ENCODE measurements around the gene DAO.

The DAO gene

DNA sequence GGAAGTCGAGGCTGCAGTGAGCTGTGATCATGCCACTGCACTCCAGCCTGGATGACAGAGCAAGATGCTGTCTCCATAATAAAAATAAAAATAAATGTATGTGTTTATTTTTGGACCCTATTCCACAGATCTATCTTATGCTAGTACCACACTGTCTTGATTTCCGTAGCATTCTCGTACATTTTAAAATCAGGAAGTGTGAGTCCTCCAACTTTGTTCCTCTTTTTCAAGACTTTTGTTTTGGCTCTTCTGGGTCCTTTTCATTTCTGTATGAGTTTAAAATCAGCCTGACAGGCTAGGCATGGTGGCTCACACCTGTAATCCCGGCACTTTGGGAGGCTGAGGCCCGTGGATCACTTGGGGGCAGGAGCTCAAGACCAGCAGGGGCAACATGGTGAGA, 25.8 kb downstream of the DAO start:
- TF ChIP-seq EZH2 (IDR thresholded peaks at IDR 0.05; ENCODE audit: borderline replicate concordance, low read depth, low read length, severe bottlenecking) = no peak
- TF ChIP-seq, protein P1, sequence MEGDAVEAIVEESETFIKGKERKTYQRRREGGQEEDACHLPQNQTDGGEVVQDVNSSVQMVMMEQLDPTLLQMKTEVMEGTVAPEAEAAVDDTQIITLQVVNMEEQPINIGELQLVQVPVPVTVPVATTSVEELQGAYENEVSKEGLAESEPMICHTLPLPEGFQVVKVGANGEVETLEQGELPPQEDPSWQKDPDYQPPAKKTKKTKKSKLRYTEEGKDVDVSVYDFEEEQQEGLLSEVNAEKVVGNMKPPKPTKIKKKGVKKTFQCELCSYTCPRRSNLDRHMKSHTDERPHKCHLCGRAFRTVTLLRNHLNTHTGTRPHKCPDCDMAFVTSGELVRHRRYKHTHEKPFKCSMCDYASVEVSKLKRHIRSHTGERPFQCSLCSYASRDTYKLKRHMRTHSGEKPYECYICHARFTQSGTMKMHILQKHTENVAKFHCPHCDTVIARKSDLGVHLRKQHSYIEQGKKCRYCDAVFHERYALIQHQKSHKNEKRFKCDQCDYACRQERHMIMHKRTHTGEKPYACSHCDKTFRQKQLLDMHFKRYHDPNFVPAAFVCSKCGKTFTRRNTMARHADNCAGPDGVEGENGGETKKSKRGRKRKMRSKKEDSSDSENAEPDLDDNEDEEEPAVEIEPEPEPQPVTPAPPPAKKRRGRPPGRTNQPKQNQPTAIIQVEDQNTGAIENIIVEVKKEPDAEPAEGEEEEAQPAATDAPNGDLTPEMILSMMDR (IDR thresholded peaks at IDR 0.05; ENCODE audit: borderline replicate concordance, extremely low read depth, low read length, poor library complexity, severe bottlenecking) = no peak
- peaks cover 4% of the 10 kb centered on the region for H3K27me3 ChIP-seq (ENCODE audit: insufficient read depth, low read length, poor library complexity)
- H3K36me3 ChIP-seq (ENCODE audit: insufficient read depth, low read length) = no peaks in the 10 kb centered on the region
- H3K4me1 ChIP-seq (ENCODE audit: insufficient read depth, low read length) = no peaks in the 10 kb centered on the region
- H3K4me2 ChIP-seq (ENCODE audit: insufficient read depth, low read length) = no peak overlapping the region
- H2AFZ ChIP-seq (ENCODE audit: low read depth, low read length) = no peak overlapping the region
- no peaks in the 10 kb centered on the region for H4K20me1 ChIP-seq (ENCODE audit: insufficient read depth, low read length)
- no peak overlapping the region for H3K9ac ChIP-seq (ENCODE audit: low read depth, low read length)
- no peaks in the 10 kb centered on the region for H3K79me2 ChIP-seq (ENCODE audit: insufficient read depth, low read length)
- no peak for DNase-seq
- no peak overlapping the region for H3K4me3 ChIP-seq (ENCODE audit: low read depth in 1 of 2, low read length in 2 of 2)
- H3K9me3 ChIP-seq (ENCODE audit: insufficient read depth, low read length, severe bottlenecking) = no peaks in the 10 kb centered on the region
- ATAC-seq (ENCODE audit: insufficient read depth, low read depth) = no peak
- H3K27ac ChIP-seq (ENCODE audit: low read length) = no peak overlapping the region

DNA sequence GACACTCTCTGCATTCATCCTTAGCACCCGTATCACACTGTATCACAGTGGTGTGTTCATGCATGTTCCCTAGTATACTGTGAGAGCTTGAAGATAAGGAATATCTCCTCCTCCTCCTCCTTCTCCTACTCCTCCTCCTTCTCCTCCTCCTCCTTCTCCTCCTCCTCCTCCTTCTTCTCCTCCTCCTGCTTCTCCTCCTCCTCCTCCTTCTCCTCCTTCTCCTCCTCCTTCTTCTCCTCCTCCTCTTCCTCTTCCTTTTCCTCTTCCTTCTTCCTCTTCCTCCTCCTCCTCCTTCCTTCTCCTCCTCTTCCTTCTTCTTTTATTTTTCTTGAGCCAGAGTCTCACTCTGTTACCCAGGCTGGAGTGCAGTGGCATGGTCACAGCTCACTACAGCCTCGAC, 27.1 kb downstream of the DAO start:
- Histone ChIP-seq H3K4me3 (ENCODE audit: low read depth in 1 of 2, low read length in 2 of 2) (no peak overlapping the region), H3K36me3 (ENCODE audit: insufficient read depth, low read length) (no peaks in the 10 kb centered on the region), H4K20me1 (ENCODE audit: insufficient read depth, low read length) (no peaks in the 10 kb centered on the region), H3K4me2 (ENCODE audit: insufficient read depth, low read length) (no peak overlapping the region), H3K4me1 (ENCODE audit: insufficient read depth, low read length) (no peaks in the 10 kb centered on the region), H3K9me3 (ENCODE audit: insufficient read depth, low read length, severe bottlenecking) (no peaks in the 10 kb centered on the region), H2AFZ (ENCODE audit: low read depth, low read length) (no peak overlapping the region), H3K9ac (ENCODE audit: low read depth, low read length) (no peak overlapping the region), H3K27ac (ENCODE audit: low read length) (no peak overlapping the region), H3K79me2 (ENCODE audit: insufficient read depth, low read length) (no peaks in the 10 kb centered on the region), H3K27me3 (ENCODE audit: insufficient read depth, low read length, poor library complexity) (peaks cover 4% of the 10 kb centered on the region)
- DNase-seq (no peak), ATAC-seq (ENCODE audit: insufficient read depth, low read depth) (no peak)
- no peak for TF ChIP-seq EZH2 (IDR thresholded peaks at IDR 0.05; ENCODE audit: borderline replicate concordance, low read depth, low read length, severe bottlenecking)
- TF ChIP-seq, protein P1 (IDR thresholded peaks at IDR 0.05; ENCODE audit: borderline replicate concordance, extremely low read depth, low read length, poor library complexity, severe bottlenecking) = no peak

- no peak overlapping the region for H3K4me3 ChIP-seq (ENCODE audit: low read depth in 1 of 2, low read length in 2 of 2)
- no peak overlapping the region for H3K4me2 ChIP-seq (ENCODE audit: insufficient read depth, low read length)
- DNase-seq (no peak), ATAC-seq (ENCODE audit: insufficient read depth, low read depth) (no peak)
- H4K20me1 ChIP-seq (ENCODE audit: insufficient read depth, low read length) = no peaks in the 10 kb centered on the region
- no peaks in the 10 kb centered on the region for H3K4me1 ChIP-seq (ENCODE audit: insufficient read depth, low read length)
- H3K36me3 ChIP-seq (ENCODE audit: insufficient read depth, low read length) = no peaks in the 10 kb centered on the region
- H3K27ac ChIP-seq (ENCODE audit: low read length) = no peak overlapping the region
- H3K79me2 ChIP-seq (ENCODE audit: insufficient read depth, low read length) = no peaks in the 10 kb centered on the region
- no peak overlapping the region for H2AFZ ChIP-seq (ENCODE audit: low read depth, low read length)
- no peaks in the 10 kb centered on the region for H3K9me3 ChIP-seq (ENCODE audit: insufficient read depth, low read length, severe bottlenecking)
- no peak overlapping the region for H3K9ac ChIP-seq (ENCODE audit: low read depth, low read length)
- no peak for TF ChIP-seq EZH2 (IDR thresholded peaks at IDR 0.05; ENCODE audit: borderline replicate concordance, low read depth, low read length, severe bottlenecking)
- TF ChIP-seq, protein P1 (IDR thresholded peaks at IDR 0.05; ENCODE audit: borderline replicate concordance, extremely low read depth, low read length, poor library complexity, severe bottlenecking) = no peak
- H3K27me3 ChIP-seq (ENCODE audit: insufficient read depth, low read length, poor library complexity) = peaks cover 4% of the 10 kb centered on the region
Measured at GRCh38 chr12:108907839-108908351, 28.0 kb downstream of the DAO start.

DNA sequence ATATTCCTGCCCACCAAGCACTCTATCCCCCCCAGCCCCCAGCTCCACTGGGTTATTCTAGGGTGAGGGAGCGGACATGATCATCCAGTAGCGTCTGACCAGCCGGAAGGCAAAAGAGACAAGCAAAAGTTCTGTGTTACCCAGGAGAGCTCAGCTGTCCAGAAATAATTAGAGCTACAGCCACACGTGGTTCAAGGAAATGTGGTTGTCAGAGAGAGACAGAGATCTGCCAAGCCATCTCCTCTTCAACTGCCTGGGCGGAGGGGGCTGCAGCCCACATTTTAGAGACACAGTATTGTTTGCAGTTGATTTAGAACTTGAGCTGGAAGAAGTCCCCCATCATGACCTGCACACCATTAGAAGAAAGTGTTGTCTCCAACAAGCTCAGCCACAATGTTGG, 30.4 kb downstream of the DAO start:
- no peak for ATAC-seq (ENCODE audit: insufficient read depth, low read depth)
- Histone ChIP-seq H3K9me3 (ENCODE audit: insufficient read depth, low read length, severe bottlenecking) (no peaks in the 10 kb centered on the region), H3K4me1 (ENCODE audit: insufficient read depth, low read length) (no peaks in the 10 kb centered on the region), H3K4me2 (ENCODE audit: insufficient read depth, low read length) (no peak overlapping the region), H3K27me3 (ENCODE audit: insufficient read depth, low read length, poor library complexity) (peaks cover 6% of the 10 kb centered on the region), H4K20me1 (ENCODE audit: insufficient read depth, low read length) (no peaks in the 10 kb centered on the region), H3K4me3 (ENCODE audit: low read depth in 1 of 2, low read length in 2 of 2) (no peak overlapping the region), H3K27ac (ENCODE audit: low read length) (no peak overlapping the region), H3K9ac (ENCODE audit: low read depth, low read length) (no peak overlapping the region), H2AFZ (ENCODE audit: low read depth, low read length) (no peak overlapping the region), H3K36me3 (ENCODE audit: insufficient read depth, low read length) (no peaks in the 10 kb centered on the region), H3K79me2 (ENCODE audit: insufficient read depth, low read length) (no peaks in the 10 kb centered on the region)
- no peak for TF ChIP-seq EZH2 (IDR thresholded peaks at IDR 0.05; ENCODE audit: borderline replicate concordance, low read depth, low read length, severe bottlenecking)
- TF ChIP-seq, protein P1 (IDR thresholded peaks at IDR 0.05; ENCODE audit: borderline replicate concordance, extremely low read depth, low read length, poor library complexity, severe bottlenecking) = no peak
- DNase-seq = no peak

Data from DND-41 (cell line).